ENCODE results near the gene ZNF93.

GRCh38 chr19:19860756-19861390, 39.9 kb upstream of the ZNF93 start:
- TF ChIP-seq CTCF (IDR thresholded peaks at IDR 0.05; ENCODE audit: insufficient read depth, low read length) (no peak), POLR2AphosphoS5 (IDR thresholded peaks at IDR 0.05; ENCODE audit: low read depth) (no peak), REST (IDR thresholded peaks at IDR 0.05; ENCODE audit: insufficient replicate concordance, low read depth) (no peak), GABPA (IDR thresholded peaks at IDR 0.05; ENCODE audit: low read depth) (no peak), SPI1 (IDR thresholded peaks at IDR 0.05; ENCODE audit: borderline replicate concordance, low read depth) (no peak)

All from HL-60 (cell line).